Osteoblast (primary cell): Measurements from ENCODE around the gene FREM1. TPM values are rescaled to one million over a fixed set of nuclear protein-coding genes. Genes with fewer than 3 reads are reported as not detected.

Source experiments
- DNase-seq: peaks from one replicate; pipeline ENCODE4 v3.0.0; 2011; ENCODE audit warnings: low spot score, mixed read lengths; ENCODE audit not compliant: insufficient read length; ENCODE audit errors: missing footprints
- H2AFZ ChIP-seq: 2 replicates; pipeline ENCODE4 v1.6.0; 2011; ENCODE audit warnings: mild to moderate bottlenecking, low read length
- H3K27ac ChIP-seq: 2 replicates; pipeline ENCODE4 v1.5.1; 2011; ENCODE audit warnings: mild to moderate bottlenecking, low read depth, low read length, moderate library complexity
- H3K27me3 ChIP-seq: 2 replicates; pipeline ENCODE4 v1.6.0; 2012; ENCODE audit warnings: mild to moderate bottlenecking, control low read depth, inconsistent platforms, low read length, moderate library complexity; ENCODE audit not compliant: insufficient read depth
- H3K36me3 ChIP-seq: 2 replicates; pipeline ENCODE4 v1.5.1; 2011; ENCODE audit warnings: mild to moderate bottlenecking, low read length, control low read depth, moderate library complexity; ENCODE audit not compliant: insufficient read depth
- H3K4me1 ChIP-seq: 2 replicates; pipeline ENCODE4 v1.5.1; 2011; ENCODE audit warnings: mild to moderate bottlenecking, low read length, control low read depth, moderate library complexity; ENCODE audit not compliant: insufficient read depth
- H3K4me2 ChIP-seq: 2 replicates; pipeline ENCODE4 v1.6.0; 2011; ENCODE audit warnings: mild to moderate bottlenecking, low read length; ENCODE audit not compliant: insufficient read depth
- H3K4me3 ChIP-seq: fragments of 200-600 bp; sonication (generic); 3 replicates; pipeline ENCODE4 v1.5.1; 2012; ENCODE audit warnings: mild to moderate bottlenecking, low read length, inconsistent platforms; ENCODE audit not compliant: insufficient read depth
- H3K79me2 ChIP-seq: 2 replicates; pipeline ENCODE4 v1.6.0; 2012; ENCODE audit warnings: mild to moderate bottlenecking, low read length, control low read depth, inconsistent platforms; ENCODE audit not compliant: insufficient read depth
- H3K9me3 ChIP-seq: 2 replicates; pipeline ENCODE4 v1.5.1; 2011; ENCODE audit warnings: low read depth, low read length, control low read depth
- H4K20me1 ChIP-seq: 2 replicates; pipeline ENCODE4 v1.6.0; 2012; ENCODE audit warnings: mild to moderate bottlenecking, low read length, control low read depth; ENCODE audit not compliant: insufficient read depth
- total RNA-seq: library from RNA; depleted of rRNA; stranded (reverse); fragments of >200 nt; gene quantifications from 2 replicates; pipeline ENCODE4 v1.2.3, GENCODE V29; 2012
- TF ChIP-seq, protein P1 (sequence below): IDR thresholded peaks from 2 replicates; pipeline ENCODE4 v1.5.1; 2011; ENCODE audit warnings: mild to moderate bottlenecking, low read depth, low read length, moderate library complexity; ENCODE audit errors: extremely low read depth

Gene FREM1
- total RNA-seq, 1 donor, result 0.72 TPM

DNA sequence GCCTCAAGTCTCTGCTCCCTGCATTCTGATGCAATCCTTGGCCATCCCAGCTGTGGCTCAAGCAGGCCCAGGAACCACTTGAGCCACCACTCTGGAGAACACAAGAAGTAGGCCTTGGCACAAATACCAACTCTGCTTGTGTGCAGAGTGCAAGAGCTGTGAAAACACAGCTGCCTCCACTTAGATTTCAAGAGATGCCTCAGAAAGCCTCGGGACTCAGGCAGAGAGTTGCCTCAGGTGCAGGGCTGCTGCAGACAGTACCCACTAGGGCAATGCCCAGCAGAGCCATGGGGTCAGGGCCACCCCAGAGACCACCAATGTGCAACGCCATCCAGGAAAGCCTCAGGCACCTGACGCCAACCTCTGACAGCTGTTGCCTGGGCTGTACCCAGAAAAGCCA is 82.4 kb downstream of the FREM1 start:
- Histone ChIP-seq H3K36me3 (no peaks in the 10 kb centered on the region), H2AFZ (no peak overlapping the region), H3K4me1 (no peaks in the 10 kb centered on the region), H3K4me2 (no peak overlapping the region), H3K27ac (no peak overlapping the region), H4K20me1 (no peaks in the 10 kb centered on the region), H3K27me3 (no peaks in the 10 kb centered on the region), H3K9me3 (no peaks in the 10 kb centered on the region), H3K79me2 (no peaks in the 10 kb centered on the region), H3K4me3 (no peak overlapping the region)
- TF ChIP-seq, protein P1, sequence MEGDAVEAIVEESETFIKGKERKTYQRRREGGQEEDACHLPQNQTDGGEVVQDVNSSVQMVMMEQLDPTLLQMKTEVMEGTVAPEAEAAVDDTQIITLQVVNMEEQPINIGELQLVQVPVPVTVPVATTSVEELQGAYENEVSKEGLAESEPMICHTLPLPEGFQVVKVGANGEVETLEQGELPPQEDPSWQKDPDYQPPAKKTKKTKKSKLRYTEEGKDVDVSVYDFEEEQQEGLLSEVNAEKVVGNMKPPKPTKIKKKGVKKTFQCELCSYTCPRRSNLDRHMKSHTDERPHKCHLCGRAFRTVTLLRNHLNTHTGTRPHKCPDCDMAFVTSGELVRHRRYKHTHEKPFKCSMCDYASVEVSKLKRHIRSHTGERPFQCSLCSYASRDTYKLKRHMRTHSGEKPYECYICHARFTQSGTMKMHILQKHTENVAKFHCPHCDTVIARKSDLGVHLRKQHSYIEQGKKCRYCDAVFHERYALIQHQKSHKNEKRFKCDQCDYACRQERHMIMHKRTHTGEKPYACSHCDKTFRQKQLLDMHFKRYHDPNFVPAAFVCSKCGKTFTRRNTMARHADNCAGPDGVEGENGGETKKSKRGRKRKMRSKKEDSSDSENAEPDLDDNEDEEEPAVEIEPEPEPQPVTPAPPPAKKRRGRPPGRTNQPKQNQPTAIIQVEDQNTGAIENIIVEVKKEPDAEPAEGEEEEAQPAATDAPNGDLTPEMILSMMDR, result no peak
- no peak for DNase-seq

DNA sequence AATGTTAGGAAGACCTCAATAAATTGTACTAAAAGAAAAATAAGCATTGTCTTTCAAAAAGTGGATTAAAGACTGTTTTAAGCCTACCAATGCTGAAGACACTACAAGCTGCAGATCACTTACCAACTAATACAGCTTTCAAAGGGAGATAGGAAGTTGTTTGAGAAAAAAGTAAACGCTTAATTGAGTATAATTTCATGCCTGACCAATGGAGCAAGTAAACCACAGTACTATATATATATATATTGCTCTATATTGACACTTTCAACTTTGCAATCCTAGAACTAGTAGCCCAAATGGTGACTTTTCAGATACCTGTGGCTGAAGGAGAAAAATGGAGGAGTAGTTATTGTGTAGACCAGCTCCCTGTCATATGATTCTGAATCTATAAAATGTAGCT is 85.7 kb downstream of the FREM1 start:
- Histone ChIP-seq H2AFZ (no peak overlapping the region), H3K36me3 (no peaks in the 10 kb centered on the region), H3K4me3 (no peak overlapping the region), H4K20me1 (no peaks in the 10 kb centered on the region), H3K27ac (no peak overlapping the region), H3K27me3 (no peaks in the 10 kb centered on the region), H3K79me2 (no peaks in the 10 kb centered on the region), H3K9me3 (no peaks in the 10 kb centered on the region), H3K4me2 (no peak overlapping the region), H3K4me1 (no peaks in the 10 kb centered on the region)
- DNase-seq, result no peak
- TF ChIP-seq, protein P1, result no peak

DNA sequence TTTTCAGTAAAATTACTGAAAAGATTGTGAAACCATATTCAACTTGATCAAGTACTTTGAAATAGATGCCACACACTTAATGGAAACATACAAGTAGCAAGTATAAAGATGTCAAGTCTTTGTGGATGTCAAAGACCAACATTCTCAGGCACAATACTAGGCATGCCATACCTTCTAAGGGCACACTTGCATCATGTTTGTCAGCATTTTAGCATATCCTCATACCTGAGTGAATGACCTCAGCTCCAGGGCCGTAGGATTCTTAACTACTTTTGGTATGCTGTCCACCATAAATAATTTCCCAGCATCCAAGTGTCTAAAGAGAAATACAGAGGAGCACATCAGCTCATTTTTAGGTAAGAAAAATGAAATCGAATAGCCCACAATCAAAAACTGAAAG is 86.4 kb downstream of the FREM1 start:
- Histone ChIP-seq H3K4me1 (no peaks in the 10 kb centered on the region), H2AFZ (no peak overlapping the region), H3K27me3 (no peaks in the 10 kb centered on the region), H3K9me3 (no peaks in the 10 kb centered on the region), H3K4me3 (no peak overlapping the region), H4K20me1 (no peaks in the 10 kb centered on the region), H3K27ac (no peak overlapping the region), H3K79me2 (no peaks in the 10 kb centered on the region), H3K36me3 (no peaks in the 10 kb centered on the region), H3K4me2 (no peak overlapping the region)
- DNase-seq, result no peak
- TF ChIP-seq, protein P1, result no peak

DNA sequence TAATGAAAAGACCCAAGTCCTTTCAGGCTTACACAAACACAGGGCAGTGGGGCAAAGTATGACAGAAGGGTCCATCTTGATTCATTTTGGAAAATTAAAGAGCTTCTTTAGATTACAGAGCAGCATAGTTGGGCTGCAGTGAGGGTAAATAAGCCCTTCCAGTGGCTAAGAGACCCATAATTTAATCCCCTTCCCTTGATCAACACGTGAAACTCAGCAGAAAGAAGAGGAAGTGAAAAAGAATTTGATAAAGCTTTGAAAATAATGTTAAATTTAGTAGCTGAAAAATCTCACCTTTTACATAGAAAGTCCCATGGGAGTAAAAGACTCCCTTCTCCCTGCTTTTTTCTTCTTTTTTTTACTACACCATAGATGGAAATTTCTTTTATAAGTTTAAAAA is 87.6 kb downstream of the FREM1 start:
- H3K79me2 ChIP-seq, result no peaks in the 10 kb centered on the region
- no peak overlapping the region for H2AFZ ChIP-seq
- no peaks in the 10 kb centered on the region for H3K4me1 ChIP-seq
- H3K9me3 ChIP-seq, result no peaks in the 10 kb centered on the region
- TF ChIP-seq, protein P1, result no peak
- no peaks in the 10 kb centered on the region for H3K27me3 ChIP-seq
- no peaks in the 10 kb centered on the region for H4K20me1 ChIP-seq
- peak; percentile 54 for DNase-seq
- H3K27ac ChIP-seq, result no peak overlapping the region
- H3K36me3 ChIP-seq, result no peaks in the 10 kb centered on the region
- H3K4me3 ChIP-seq, result no peak overlapping the region
- H3K4me2 ChIP-seq, result no peak overlapping the region
